PC-3 (cell line): ENCODE data around the gene ODC1.

ENCODE experiments used
- EZH2 ChIP-seq: fragments of 300-600 bp; sonication (generic); IDR thresholded peaks from one replicate; pipeline ENCODE4 v1.6.1; 2017; ENCODE audit warnings: antibody characterized with exemption, mild to moderate bottlenecking, low read length; ENCODE audit not compliant: unreplicated experiment
- EZH2phosphoT487 ChIP-seq: fragments of 300-600 bp; sonication (generic); IDR thresholded peaks from 2 replicates; pipeline ENCODE4 v1.6.1; 2018; ENCODE audit warnings: mild to moderate bottlenecking, antibody characterized with exemption, low read length, borderline replicate concordance
- TF ChIP-seq, protein P1 (sequence below): fragments of 300-600 bp; sonication (generic); conservative IDR thresholded peaks from 2 replicates; pipeline ENCODE4 v1.5.1; 2017; ENCODE audit warnings: antibody characterized with exemption, low read depth, mild to moderate bottlenecking, low read length

- TF ChIP-seq EZH2 (no peak), EZH2phosphoT487 (no peak)
- TF ChIP-seq, protein P1, sequence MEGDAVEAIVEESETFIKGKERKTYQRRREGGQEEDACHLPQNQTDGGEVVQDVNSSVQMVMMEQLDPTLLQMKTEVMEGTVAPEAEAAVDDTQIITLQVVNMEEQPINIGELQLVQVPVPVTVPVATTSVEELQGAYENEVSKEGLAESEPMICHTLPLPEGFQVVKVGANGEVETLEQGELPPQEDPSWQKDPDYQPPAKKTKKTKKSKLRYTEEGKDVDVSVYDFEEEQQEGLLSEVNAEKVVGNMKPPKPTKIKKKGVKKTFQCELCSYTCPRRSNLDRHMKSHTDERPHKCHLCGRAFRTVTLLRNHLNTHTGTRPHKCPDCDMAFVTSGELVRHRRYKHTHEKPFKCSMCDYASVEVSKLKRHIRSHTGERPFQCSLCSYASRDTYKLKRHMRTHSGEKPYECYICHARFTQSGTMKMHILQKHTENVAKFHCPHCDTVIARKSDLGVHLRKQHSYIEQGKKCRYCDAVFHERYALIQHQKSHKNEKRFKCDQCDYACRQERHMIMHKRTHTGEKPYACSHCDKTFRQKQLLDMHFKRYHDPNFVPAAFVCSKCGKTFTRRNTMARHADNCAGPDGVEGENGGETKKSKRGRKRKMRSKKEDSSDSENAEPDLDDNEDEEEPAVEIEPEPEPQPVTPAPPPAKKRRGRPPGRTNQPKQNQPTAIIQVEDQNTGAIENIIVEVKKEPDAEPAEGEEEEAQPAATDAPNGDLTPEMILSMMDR: no peak
Measured at GRCh38 chr2:10392951-10393639, 55.0 kb downstream of the ODC1 start.
